GM19397 (cell line): ENCODE results near the gene ZFPM1.
"Not testable (repeated sequence)": the region's sequence is repeated elsewhere in the genome, so short reads cannot be mapped to it uniquely, and the experiment has no call there.

ENCODE experiments used
- ATAC-seq: cut with Tn5 transposase; IDR thresholded peaks from one replicate; pipeline ENCODE4 v1.9.1; 2021; ENCODE audit warnings: mild to moderate bottlenecking, moderate library complexity; ENCODE audit not compliant: unreplicated experiment

Gene ZFPM1

GRCh38 chr16:88478889-88479792 lies 26.1 kb downstream of the ZFPM1 start:
- ATAC-seq = no peak

GRCh38 chr16:88479793-88480760 lies 27.0 kb downstream of the ZFPM1 start:
- peak; percentile 52 for ATAC-seq

- no peak for ATAC-seq
Observed at GRCh38 chr16:88480829-88481228, 27.7 kb downstream of the ZFPM1 start.

GRCh38 chr16:88481851-88482250 lies 28.8 kb downstream of the ZFPM1 start:
- ATAC-seq = no peak

GRCh38 chr16:88482630-88483391 lies 29.7 kb downstream of the ZFPM1 start:
- ATAC-seq = no peak

GRCh38 chr16:88483392-88483641 lies 30.2 kb downstream of the ZFPM1 start:
- no peak for ATAC-seq

- no peak for ATAC-seq
Observed at GRCh38 chr16:88484505-88485365, 31.7 kb downstream of the ZFPM1 start.

GRCh38 chr16:88485366-88485741 lies 32.3 kb downstream of the ZFPM1 start:
- ATAC-seq = not testable (repeated sequence)

GRCh38 chr16:88486398-88487123 lies 33.5 kb downstream of the ZFPM1 start:
- ATAC-seq = no peak

- no peak for ATAC-seq
Observed at GRCh38 chr16:88487124-88487432, 34.0 kb downstream of the ZFPM1 start.

- ATAC-seq = no peak
Observed at GRCh38 chr16:88487920-88488851, 35.1 kb downstream of the ZFPM1 start.

GRCh38 chr16:88489163-88489741 lies 36.2 kb downstream of the ZFPM1 start:
- no peak for ATAC-seq

GRCh38 chr16:88491001-88491559 lies 38.0 kb downstream of the ZFPM1 start:
- ATAC-seq = no peak

- ATAC-seq = no peak
Observed at GRCh38 chr16:88491560-88492310, 38.7 kb downstream of the ZFPM1 start.

GRCh38 chr16:88493879-88494278 lies 40.8 kb downstream of the ZFPM1 start:
- ATAC-seq = no peak

- ATAC-seq = no peak
Observed at GRCh38 chr16:88494335-88495154, 41.5 kb downstream of the ZFPM1 start.
